ENCODE data around the gene RNF114.

DNA sequence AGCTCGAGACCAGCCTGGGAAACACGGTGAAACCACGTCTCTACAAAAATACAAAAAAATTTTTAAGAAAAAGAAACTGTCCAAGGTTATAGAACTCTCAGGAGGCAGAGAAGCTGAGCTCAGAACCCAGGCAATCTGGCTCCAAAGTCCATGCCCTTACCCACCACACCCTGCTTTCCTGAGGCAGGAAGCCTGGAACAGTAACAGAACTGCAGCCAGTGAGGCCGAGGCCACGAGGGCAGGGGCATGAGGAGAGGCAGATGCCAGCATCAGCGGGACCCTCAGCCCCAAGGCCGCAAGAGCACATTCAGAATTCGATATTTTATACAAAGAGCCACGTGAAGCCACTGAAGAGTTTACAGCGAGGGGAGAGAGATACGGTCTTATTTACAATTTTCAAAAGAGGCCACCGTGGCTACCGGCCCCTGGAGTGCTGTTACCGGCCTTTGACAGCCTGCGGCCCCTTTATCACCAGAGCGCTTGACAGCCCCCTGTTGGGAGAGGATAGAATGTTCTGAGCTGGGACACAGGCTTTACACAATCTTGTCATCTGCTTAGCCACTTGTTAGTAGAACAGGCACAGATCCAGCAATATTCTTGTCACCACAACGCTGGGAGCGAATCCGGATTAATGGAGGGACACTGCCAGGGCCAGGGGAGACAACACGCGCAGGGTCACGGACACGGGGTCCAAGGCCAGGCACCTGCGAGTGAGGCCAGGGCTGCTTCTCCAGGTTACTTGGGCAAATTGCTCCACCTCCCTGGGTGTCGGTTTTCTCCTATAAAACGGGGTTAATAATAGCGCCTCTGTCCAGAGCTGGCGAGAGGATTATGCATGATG, 26.5 kb upstream of the RNF114 start:
- TF ChIP-seq POLR2AphosphoS5 (IDR thresholded peaks at IDR 0.05; ENCODE audit: borderline replicate concordance, low read depth, low read length) (no peak), EZH2 (IDR thresholded peaks at IDR 0.05) (no peak), FOXP2 (optimal IDR thresholded peaks at IDR 0.05; ENCODE audit: control extremely low read depth, extremely low read length, insufficient read depth) (no peak)

Measured in SK-N-MC (cell line).